ENCODE data around the gene TMEM272.

The TMEM272 gene

DNA sequence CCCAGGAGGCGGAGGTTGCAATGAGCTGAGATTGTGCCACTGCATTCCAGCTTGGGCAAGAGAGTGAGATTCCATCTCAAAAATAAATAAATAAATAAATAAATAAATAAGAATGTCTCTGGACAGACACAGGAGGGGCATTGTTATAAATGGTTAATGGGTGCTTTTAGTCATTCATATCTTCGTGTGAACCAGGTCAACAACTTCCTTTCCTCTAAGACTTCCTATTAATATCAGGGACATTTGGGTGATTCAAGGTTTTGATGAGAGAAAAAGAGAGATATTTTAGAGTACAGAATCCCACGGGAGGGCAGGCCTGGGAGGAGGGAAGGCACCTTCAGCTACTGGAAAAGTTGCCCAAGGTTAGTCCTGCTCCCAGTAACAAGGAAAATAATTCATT, 64.9 kb downstream of the TMEM272 start:
- no peak for FAIRE-seq

DNA sequence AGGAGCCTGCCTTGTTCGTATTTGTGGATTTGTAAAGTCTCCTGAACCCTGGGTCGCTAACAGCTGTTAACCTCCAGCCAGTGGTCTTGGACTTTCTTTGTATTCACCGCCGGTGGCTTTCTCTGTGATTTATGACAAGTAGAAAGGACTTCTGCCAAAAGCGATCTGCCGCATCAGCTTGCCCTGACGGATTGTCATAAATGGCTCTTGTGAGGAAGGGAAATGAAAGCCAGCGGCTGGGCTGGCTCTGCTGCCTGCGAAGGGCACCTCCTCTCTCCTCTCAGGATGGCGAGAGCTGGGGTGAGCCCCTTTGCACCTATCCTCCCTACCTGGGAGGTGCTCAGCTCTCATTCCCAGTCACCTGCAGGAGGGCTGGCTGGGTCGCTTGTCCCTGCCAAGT, 66.6 kb downstream of the TMEM272 start:
- no peak for FAIRE-seq

DNA sequence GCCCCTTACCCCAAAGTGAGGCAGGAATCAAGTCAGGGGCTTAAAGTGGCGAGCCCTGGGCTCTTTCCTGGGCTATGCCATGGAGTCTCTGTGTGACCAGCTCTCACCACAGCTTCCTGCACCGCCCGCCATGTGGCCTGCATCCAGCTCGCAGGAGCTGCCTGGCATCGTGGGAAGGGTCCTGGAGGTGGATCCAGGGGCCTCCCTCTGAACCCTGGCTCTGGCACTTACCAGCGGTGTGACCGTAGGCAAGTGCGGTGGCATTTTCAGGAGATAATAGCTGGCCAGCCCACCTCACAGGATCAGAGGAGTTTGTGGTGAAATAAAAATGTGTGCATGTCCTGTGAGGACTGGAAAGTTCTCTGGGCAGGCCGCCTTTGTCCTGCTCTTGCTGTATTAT, 67.1 kb downstream of the TMEM272 start:
- no peak for FAIRE-seq

DNA sequence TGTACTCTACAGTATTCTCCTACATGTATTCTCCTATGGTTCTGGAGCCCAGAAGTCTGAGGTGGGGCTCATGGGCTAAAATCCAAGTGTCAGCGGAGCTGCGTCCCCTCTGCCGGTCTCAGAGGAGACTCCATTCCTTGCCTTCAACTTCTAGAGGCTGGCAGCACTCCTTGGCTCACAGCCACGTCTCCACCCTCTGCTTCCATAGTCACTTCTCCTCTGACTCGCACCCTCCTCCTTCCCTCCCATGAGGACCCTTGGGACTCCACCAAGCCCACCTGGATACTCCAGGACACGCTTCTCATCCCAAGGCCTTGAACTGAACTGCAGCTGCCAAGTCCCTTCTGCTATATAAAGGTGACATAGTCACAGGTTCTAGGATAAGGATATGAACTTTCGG, 68.8 kb downstream of the TMEM272 start:
- no peak for FAIRE-seq

DNA sequence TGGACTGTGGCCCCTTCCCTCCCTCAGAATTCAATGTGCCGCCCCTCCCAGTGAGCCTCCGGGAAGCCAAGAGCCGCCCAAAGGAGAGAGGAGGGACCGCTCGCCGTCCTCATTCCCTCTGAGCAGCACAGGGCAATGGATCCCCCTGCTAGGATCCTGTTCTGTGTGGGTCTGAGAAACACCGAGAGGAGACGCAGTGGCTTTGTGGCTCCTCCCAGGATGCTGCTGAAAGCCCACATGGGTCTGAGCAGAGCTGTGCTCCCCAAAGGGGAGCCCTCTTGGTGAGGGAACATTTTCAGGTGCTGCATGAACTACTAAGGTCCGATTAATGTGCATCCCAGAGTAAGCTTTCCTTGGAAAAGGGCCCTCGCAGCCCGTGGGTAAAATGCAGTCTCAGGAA, 71.5 kb downstream of the TMEM272 start:
- no peak for FAIRE-seq

DNA sequence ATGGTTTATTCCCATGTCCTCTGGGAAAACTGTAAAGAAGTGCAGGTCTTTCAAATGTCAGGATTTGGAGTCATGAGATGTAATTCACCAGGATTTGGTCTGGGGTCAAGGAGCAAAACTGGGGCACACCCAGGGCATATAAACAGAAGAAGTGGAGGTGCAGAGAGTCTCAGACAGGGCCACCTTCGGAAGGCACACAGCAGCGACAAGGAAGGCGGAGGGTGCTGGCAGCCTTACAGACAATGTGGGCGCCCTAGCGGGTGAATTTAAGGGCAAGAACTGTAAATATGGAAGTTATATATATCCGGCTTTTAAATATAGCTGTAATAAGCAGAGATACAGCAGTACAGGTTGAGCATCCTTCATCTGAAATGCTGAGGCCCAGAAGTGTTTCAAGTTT, 72.2 kb downstream of the TMEM272 start:
- FAIRE-seq = no peak

DNA sequence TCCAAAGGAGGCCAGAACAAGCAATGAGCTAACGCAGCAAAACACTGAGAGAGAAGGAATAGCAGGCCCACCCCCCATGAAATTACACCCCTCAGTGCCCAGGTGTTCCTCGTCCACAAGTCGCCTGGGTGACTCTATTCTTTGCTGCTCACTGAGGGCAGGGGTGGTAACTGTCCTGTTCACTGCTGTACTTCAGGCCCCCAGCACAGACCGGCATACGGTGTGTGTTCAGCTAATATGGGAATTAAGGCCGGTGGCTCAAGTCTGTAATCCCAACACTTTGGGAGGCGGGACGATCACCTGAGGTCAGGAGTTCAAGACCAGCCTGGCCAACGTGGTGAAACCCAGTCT, 72.9 kb downstream of the TMEM272 start:
- no peak for FAIRE-seq

DNA sequence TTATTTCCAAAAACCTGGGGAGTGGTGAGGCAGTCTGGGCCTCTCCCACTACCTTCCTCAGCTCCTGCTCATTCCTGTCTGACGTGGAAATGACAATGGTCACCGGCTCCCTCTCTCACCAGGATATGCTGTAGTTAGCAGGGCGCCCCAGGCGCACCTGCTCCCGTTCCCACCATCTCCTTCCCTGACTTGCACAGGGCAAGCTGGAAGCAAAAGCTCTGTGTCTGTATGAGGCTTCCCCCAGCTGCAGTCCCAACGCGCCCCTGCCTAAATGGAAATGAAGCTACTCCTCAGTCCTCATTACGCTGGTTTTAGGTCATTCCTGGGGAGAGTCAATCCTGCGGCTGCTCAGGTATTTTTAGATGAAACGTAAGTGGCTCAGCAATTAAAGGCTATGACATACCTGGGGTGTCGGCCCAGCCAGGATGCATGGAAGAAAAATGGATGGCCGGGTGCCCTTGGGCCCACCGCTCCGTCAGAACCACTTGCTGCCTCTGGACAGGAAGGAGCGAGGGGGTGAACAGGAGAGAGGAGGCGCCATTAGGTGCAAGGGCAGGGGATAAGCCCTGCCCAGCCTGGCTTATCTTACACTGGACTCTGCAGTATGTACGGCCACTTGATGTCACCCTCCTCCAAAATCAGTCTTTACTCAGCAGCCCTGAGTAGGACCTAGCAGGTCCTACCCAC, 73.4 kb downstream of the TMEM272 start:
- FAIRE-seq = no peak

DNA sequence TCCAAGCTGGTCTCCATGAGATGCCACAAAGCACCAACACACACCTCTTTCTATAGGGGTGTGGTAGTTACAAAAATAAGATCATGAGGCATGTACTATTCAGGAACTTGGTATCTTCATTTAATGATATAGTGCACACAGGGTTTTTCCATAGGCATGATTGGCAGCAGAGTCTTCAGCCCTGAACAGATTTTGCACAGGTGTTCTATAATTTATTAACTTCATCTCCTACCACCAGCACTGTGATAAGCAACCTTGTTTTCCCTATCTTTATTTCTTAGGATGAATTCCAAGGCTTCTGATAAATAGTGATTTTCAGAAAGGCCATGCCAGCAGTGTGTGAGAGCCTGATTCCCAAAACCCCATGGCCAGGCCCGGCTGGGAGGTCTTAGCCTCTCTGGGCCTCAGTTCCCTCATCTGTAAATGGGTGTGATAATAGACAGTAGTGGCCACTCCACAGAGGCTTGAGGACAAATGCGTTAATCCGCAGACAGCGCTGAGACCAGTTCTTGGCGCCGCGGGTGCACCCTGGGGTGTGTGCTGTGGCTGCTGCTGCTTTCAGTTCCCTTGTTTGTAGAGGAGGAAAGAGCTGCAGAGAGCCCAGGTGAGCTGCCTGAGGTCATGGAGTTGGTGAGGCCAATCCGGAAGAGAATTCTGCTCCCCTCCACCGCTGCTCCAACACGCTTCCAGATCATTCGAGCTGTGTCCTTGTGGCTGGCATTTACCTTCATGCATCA, 74.1 kb downstream of the TMEM272 start:
- no peak for FAIRE-seq

DNA sequence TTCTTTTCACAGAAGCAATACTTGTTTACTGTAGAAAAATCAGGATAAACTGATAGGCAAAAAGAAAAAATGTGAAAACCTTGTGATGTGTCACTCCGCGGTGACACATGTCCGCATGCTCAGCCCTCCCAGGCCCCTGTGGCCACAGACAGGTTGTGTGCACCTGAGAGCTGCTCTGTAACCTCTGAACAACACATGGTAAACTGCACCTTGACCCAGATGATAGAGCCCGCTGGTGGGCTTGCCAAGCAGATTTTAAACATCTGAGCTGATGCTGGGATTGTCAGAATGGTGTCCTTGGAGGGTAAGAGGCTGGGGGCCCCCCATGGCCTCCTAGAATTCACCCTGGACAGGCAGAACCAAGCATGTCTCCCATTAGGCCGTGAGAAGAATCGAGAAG, 74.8 kb downstream of the TMEM272 start:
- no peak for FAIRE-seq

DNA sequence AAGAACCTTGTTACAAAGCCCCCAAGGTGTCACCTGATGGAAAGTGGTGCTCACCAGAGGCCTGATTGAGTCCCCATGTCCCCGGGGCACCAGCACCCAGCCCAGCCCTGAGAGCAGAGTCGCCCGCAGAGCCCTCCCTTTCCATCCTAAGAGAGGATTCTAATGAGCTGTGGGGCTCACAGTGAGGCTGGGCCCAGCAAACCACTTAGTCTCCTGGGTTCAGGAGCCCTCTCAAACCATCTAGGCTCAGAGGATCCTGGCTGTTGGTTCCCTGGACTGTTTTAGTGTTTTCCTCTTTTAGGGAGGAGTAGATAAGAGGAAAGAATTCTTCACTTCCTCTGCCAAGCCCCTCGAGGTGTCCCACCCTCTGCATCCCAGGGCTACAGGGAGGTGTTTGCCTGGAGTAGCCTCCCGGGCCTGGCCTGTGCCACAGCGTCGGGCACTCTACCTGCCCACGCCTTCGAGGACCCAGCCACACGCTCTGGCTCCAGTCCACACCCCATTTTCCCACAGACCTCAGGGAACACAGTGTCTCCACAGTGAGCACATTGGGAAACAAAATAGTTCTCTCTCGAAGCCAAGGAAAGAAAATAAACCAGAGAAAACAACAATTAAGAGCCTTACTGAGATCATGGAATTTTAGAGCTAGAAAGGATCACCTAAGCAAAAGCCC, 75.4 kb downstream of the TMEM272 start:
- no peak for FAIRE-seq

DNA sequence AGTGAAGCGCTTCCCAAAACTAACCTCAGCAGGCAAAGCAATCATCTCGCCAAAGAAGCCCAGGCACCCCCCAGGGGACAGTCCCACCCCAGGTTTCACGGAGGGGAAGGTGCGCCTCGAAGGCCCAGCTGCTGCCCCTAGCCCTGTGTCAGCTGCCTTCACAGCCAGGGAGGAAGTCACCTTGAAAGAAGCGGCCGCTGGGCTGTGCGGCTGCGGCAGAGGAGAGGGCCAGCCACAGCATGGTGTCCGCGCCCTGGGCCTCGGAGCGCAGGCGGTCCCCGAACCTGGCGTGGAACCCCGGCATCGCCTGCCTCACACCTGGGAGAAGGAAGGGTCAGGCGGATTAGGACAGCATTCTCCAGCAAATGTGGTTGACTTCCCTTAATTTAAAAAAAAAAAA, 76.0 kb downstream of the TMEM272 start:
- no peak for FAIRE-seq

DNA sequence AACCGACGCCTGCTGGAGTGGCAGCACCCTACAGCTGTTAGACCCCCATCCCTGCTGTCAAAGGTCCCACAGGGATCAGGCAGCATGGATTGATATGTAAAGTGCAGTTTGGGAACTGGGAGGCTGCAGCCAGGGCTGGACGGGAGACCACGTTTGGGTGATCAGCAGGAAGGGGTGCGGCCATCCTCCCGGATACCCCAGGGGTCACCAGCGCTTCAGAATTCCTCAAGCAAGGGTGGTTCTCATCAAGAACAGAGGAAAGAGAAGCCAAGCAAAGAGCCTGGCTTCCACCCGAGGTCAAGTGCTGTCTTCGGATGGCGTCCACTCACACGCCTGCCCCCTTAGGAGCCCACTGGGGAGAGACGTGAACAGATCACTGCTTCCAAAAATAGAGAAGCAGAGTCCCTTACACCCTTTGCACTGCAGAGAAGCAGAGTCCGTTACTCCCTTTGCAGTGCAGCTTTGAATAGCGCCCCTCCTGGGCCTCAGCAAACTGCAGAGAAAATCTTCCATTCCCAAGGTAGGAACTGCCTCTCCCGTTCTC, 76.5 kb downstream of the TMEM272 start:
- no peak for FAIRE-seq

DNA sequence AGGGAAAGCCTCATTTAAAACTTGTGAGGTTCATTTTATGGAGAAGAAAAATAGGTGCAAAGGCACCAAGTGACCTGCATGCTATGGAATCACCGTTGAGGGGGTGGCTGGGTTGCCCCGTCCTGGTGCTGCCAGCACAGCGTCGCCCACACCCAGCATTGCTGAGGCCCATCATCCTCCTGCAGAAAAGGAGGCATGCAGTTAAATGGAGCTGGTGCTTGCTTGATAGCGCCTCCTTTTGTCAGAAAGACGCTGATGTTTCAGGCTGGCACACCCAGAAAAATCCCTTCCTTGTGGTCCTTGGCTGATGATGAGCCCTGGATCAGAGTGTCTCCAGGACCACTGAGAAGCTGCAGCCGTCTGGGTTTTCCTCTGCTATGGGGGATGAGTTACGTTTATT, 77.9 kb downstream of the TMEM272 start:
- FAIRE-seq = no peak

DNA sequence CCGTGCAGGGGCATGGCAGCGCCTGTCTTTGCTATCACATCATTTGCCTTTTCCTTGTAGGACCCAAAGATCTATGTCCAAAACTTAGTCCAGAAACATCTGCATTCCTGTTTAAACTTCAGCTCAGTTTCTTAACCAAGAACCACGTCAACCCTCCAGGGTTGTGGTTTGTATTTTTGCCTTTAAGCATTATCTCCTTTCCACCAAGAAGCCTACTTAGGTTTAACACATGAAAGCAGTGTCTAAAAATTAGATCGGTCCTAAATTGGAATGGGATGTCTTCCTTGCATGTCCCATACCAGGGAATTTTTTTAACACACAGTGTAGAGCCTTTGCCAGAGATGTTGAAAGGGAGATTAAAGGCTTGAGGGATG, 79.8 kb downstream of the TMEM272 start:
- no peak for FAIRE-seq

DNA sequence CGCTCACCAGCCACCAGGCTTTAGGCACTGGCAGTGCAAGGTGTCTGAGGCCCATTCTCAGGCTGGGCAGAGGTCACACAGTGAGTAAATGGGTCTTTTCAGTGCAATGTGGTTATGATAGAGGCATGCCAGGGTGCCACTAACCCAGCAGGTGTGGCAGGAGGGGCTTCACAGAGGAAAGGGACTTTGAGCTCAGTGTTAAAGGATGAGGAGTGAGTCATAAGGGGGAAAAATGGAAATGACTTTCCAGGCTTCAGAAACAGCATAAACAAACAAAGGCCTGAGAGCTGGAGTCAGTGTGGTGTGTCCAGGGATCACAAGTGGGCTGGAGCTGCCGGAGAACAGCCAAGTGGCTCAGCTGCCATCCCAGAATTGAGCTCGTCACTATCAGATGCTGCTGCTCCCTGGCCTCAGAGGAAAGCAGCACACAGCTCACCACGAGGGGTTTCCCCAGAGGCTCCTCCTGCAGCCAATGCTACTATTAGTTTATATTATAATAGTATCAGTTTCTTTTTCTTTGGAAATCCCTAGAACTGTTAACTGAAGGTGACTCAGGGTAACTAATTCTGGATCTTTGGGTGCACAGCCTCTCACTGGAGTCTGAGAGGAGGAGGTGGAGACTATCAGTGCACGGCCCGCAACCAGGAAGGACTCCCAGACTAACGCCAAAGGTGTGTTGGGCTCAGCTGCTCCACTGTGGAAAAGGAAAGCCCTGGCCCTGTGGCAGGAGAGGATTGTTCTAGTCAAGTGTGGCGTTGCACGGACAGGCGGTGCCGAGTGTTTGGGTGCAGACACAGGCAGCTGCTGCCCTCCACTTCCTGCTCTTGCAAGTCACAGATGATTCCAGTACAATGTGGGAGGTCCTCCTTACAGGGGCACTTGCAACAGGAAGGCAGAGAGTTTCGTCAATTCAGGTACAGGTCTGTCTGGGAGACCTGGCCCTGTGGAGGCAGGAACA, 80.5 kb downstream of the TMEM272 start:
- FAIRE-seq = no peak

DNA sequence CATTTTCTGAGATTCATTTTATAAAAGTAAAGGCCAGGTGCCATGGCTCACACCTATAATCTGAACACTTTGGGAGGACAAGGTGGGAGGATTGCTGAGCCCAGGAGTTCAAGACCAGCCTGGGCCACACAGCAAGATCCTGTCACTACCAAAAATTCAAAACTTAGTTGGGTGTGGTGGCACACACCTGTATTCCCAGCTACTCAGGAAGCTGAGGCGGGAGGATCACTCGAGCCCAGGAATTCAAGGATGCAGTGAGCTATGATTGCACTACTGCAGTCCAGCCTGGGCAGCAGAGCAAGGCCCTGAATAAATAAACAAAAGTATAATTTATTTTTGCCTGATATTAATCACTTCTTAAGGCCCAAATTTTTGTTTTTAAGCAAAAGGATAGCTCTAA, 81.5 kb downstream of the TMEM272 start:
- FAIRE-seq = no peak

Data from A204.1 (cell line).